ENCODE results near the gene TCTN1. TPM values are rescaled to one million over a fixed set of nuclear protein-coding genes. Genes with fewer than 3 reads are reported as not detected.

TCTN1 gene
- total and polyA plus RNA-seq, 2 donors (not counting 1 experiment from before 2014, with no cell fraction given) = 49.1 to 69.8 TPM

GRCh38 chr12:110635055-110635454 lies 21.1 kb downstream of the TCTN1 start:
- H3K9ac ChIP-seq (ENCODE audit: low read length) = no peak overlapping the region
- H3K9me3 Mint-ChIP-seq (ENCODE audit: insufficient read depth) = no peaks in the 10 kb centered on the region
- peak overlapping the region; percentile 36 for H3K4me2 ChIP-seq (replicated peaks; ENCODE audit: low read depth, low read length, poor library complexity, severe bottlenecking)
- peaks cover 0 to 1% (median 0%) of the 10 kb centered on the region in 3 donors for H3K9me3 ChIP-seq (ENCODE audit: control extremely low read depth in 1 of 3, control insufficient read depth in 2 of 3, insufficient read depth in 1 of 3, low read length in 2 of 3)
- no peak overlapping the region for H3K4me3 ChIP-seq (ENCODE audit: control extremely low read depth in 1 of 5, extremely low read depth in 1 of 5, insufficient read depth in 1 of 5, low read depth in 2 of 5, low read length in 4 of 5)
- POLR2A ChIA-PET = interaction anchor here (1.7 to 2.3 kb wide), 2 partner anchors 8 to 11 kb away, joined by 6 read pairs; no protein-coding TSS in a partner anchor
- no peaks in the 10 kb centered on the region for H3K27me3 ChIP-seq (replicated peaks in 1 of 4; ENCODE audit: control extremely low read depth in 1 of 4, control insufficient read depth in 3 of 4, insufficient read depth in 4 of 4, low read length in 3 of 4)
- intact Hi-C loops (cut with micrococcal nuclease) = no loop called here
- DNase-seq = no peak
- no peaks in the 10 kb centered on the region for H4K20me1 ChIP-seq (ENCODE audit: control insufficient read depth, insufficient read depth, low read length, poor library complexity, severe bottlenecking)
- peaks cover 79 to 86% of the 10 kb centered on the region in 2 donors for H3K4me1 ChIP-seq (ENCODE audit: control insufficient read depth in 2 of 2, insufficient read depth in 2 of 2, low read length in 2 of 2)
- no peak overlapping the region for H2AFZ ChIP-seq (ENCODE audit: insufficient read depth, low read depth, low read length, poor library complexity, severe bottlenecking)
- TF ChIP-seq CTCF (IDR thresholded peaks at IDR 0.05) (no peak), EZH2 (IDR thresholded peaks at IDR 0.05; ENCODE audit: borderline replicate concordance, insufficient read depth, low read depth, low read length, poor library complexity, severe bottlenecking) (no peak)
- CTCF ChIA-PET = interaction anchor here (1.4 to 1.6 kb wide), 2 partner anchors 15 to 63 kb away, joined by 4 to 5 read pairs; no protein-coding TSS in a partner anchor
- H3K27ac Mint-ChIP-seq = peak overlapping the region; percentile 68
- H3K27ac ChIP-seq (ENCODE audit: low read length in 2 of 2) = peak overlapping the region; percentile 15 to 90
- H3K36me3 ChIP-seq (replicated peaks in 1 of 2; ENCODE audit: control extremely low read depth in 1 of 2, control insufficient read depth in 1 of 2, extremely low read depth in 1 of 2, insufficient read depth in 2 of 2, low read length in 1 of 2) = peaks cover 0 to 3% of the 10 kb centered on the region in 2 experiments
- H3K79me2 ChIP-seq (ENCODE audit: control insufficient read depth, insufficient read depth, low read length) = peaks cover 83% of the 10 kb centered on the region
- peaks cover 79% of the 10 kb centered on the region for H3K4me1 Mint-ChIP-seq
- ATAC-seq (ENCODE audit: low read depth) = no peak
- H3K4me3 Mint-ChIP-seq = no peak overlapping the region
- no peaks in the 10 kb centered on the region for H3K27me3 Mint-ChIP-seq

GRCh38 chr12:110636516-110636915 lies 22.6 kb downstream of the TCTN1 start:
- ChIA-PET POLR2A (interaction anchor here (1.4 to 2.3 kb wide), 3 partner anchors 9 to 25 kb away, joined by 3 to 6 read pairs (median 6); no protein-coding TSS in a partner anchor), CTCF (interaction anchor here (1.2 to 3.9 kb wide), 3 partner anchors 9 to 16 kb away, joined by 5 to 11 read pairs (median 5); no protein-coding TSS in a partner anchor)
- Histone ChIP-seq H3K4me3 (ENCODE audit: control extremely low read depth in 1 of 5, extremely low read depth in 1 of 5, insufficient read depth in 1 of 5, low read depth in 2 of 5, low read length in 4 of 5) (peak overlapping the region in 1 of 5 experiments; percentile 2), H3K27ac (ENCODE audit: low read length in 2 of 2) (peak overlapping the region; percentile 46 to 90), H3K4me2 (replicated peaks; ENCODE audit: low read depth, low read length, poor library complexity, severe bottlenecking) (peak overlapping the region; percentile 49), H3K4me1 (ENCODE audit: control insufficient read depth in 2 of 2, insufficient read depth in 2 of 2, low read length in 2 of 2) (peaks cover 87 to 92% of the 10 kb centered on the region in 2 donors), H3K9me3 (ENCODE audit: control extremely low read depth in 1 of 3, control insufficient read depth in 2 of 3, insufficient read depth in 1 of 3, low read length in 2 of 3) (no peaks in the 10 kb centered on the region), H3K36me3 (replicated peaks in 1 of 2; ENCODE audit: control extremely low read depth in 1 of 2, control insufficient read depth in 1 of 2, extremely low read depth in 1 of 2, insufficient read depth in 2 of 2, low read length in 1 of 2) (peaks cover 0 to 3% of the 10 kb centered on the region in 2 experiments), H3K9ac (ENCODE audit: low read length) (no peak overlapping the region), H3K79me2 (ENCODE audit: control insufficient read depth, insufficient read depth, low read length) (peaks cover 87% of the 10 kb centered on the region), H4K20me1 (ENCODE audit: control insufficient read depth, insufficient read depth, low read length, poor library complexity, severe bottlenecking) (no peaks in the 10 kb centered on the region), H2AFZ (ENCODE audit: insufficient read depth, low read depth, low read length, poor library complexity, severe bottlenecking) (no peak overlapping the region), H3K27me3 (replicated peaks in 1 of 4; ENCODE audit: control extremely low read depth in 1 of 4, control insufficient read depth in 3 of 4, insufficient read depth in 4 of 4, low read length in 3 of 4) (no peaks in the 10 kb centered on the region)
- 71% methylated on average over 4 of the region's 5 CpGs for WGBS (ENCODE audit: insufficient coverage)
- H3K27me3 Mint-ChIP-seq = no peaks in the 10 kb centered on the region
- H3K4me3 Mint-ChIP-seq = peak overlapping the region; percentile 63
- peaks cover 86% of the 10 kb centered on the region for H3K4me1 Mint-ChIP-seq
- intact Hi-C loops (cut with micrococcal nuclease) = loop anchor here (1.0 to 2.0 kb wide), 2 partner anchors 9 to 16 kb away; no protein-coding TSS in a partner anchor
- no peaks in the 10 kb centered on the region for H3K9me3 Mint-ChIP-seq (ENCODE audit: insufficient read depth)
- TF ChIP-seq CTCF (IDR thresholded peaks at IDR 0.05) (no peak), EZH2 (IDR thresholded peaks at IDR 0.05; ENCODE audit: borderline replicate concordance, insufficient read depth, low read depth, low read length, poor library complexity, severe bottlenecking) (no peak)
- DNase-seq = peak; percentile 69
- peak overlapping the region; percentile 98 for H3K27ac Mint-ChIP-seq
- peak; percentile 60 for ATAC-seq (ENCODE audit: low read depth)
